Activated T-cell treated with anti-CD3 and anti-CD28 coated beads, Interleukin-2, amount 50 U/mL, for 4 hours (primary cell): ENCODE results near the gene GPC1. TPM values are rescaled to one million over a fixed set of nuclear protein-coding genes. Genes with fewer than 3 reads are reported as not detected.
"Not testable (repeated sequence)": the region's sequence is repeated elsewhere in the genome, so short reads cannot be mapped to it uniquely, and the experiment has no call there.

Experiments used
- ATAC-seq, 2 donors: fragments of 200-7000 bp; cut with Tn5 transposase; one replicate each; pipeline ENCODE4 v1.10.0; 2021
- DNase-seq: peaks from one replicate; pipeline ENCODE4 v3.0.0-alpha.2; 2020
- H3K27me3 Mint-ChIP-seq: one replicate; pipeline ENCODE4 v1.8.0; 2021; ENCODE audit warnings: low read depth, mixed read lengths
- H3K36me3 Mint-ChIP-seq: one replicate; pipeline ENCODE4 v1.8.0; 2022; ENCODE audit warnings: mixed read lengths; ENCODE audit not compliant: insufficient read depth
- H3K4me1 Mint-ChIP-seq: one replicate; pipeline ENCODE4 v1.8.0; 2021; ENCODE audit warnings: low read depth, mixed read lengths
- H3K4me3 Mint-ChIP-seq: one replicate; pipeline ENCODE4 v1.8.0; 2021; ENCODE audit warnings: mild to moderate bottlenecking, moderate library complexity, mixed read lengths
- H3K9me3 Mint-ChIP-seq: one replicate; pipeline ENCODE4 v1.8.0; 2021; ENCODE audit warnings: mixed read lengths
- total RNA-seq, 3 donors: library from RNA; stranded (reverse); gene quantifications; one replicate each; pipeline ENCODE4 v1.2.1, GENCODE V29; 2021

Gene GPC1
- total RNA-seq, 3 donors from 2014 or later: 3.7 to 6.3 (median 5.9) TPM

DNA sequence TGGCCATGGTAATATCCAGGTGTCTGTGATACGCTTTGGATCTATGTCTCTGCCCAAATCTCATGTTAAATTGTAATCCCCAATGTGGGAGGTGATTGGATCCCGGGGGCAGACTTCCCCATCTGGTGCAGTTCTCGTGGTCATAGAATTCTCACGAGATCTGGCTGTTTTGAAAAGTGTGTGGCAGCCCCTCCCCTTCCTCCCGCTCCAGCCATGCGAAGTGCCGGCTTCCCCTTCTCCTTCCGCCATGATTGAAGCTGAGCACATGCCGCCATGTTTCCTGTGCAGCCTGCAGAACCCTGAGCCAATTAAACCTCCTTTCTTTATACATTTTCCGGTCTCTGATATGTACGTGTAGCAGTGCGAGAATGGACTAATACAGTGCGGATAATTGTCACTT is 42.5 kb downstream of the GPC1 start:
- peaks cover 17% of the 10 kb centered on the region for H3K36me3 Mint-ChIP-seq
- no peaks in the 10 kb centered on the region for H3K4me1 Mint-ChIP-seq
- DNase-seq: no peak
- no peaks in the 10 kb centered on the region for H3K27me3 Mint-ChIP-seq
- H3K4me3 Mint-ChIP-seq: no peak overlapping the region
- H3K9me3 Mint-ChIP-seq: peaks cover 17% of the 10 kb centered on the region
- ATAC-seq: no peak

- Mint-ChIP-seq H3K36me3 (peaks cover 16% of the 10 kb centered on the region), H3K27me3 (no peaks in the 10 kb centered on the region), H3K4me1 (no peaks in the 10 kb centered on the region), H3K9me3 (peaks cover 12% of the 10 kb centered on the region), H3K4me3 (no peak overlapping the region)
- no peak for ATAC-seq
- peak; percentile 3 for DNase-seq
These were observed 43.1 kb downstream of the GPC1 start for GRCh38 chr2:240478346-240479110.

- DNase-seq: peak; percentile 3
These were observed 43.6 kb downstream of the GPC1 start for GRCh38 chr2:240479111-240479501.

DNA sequence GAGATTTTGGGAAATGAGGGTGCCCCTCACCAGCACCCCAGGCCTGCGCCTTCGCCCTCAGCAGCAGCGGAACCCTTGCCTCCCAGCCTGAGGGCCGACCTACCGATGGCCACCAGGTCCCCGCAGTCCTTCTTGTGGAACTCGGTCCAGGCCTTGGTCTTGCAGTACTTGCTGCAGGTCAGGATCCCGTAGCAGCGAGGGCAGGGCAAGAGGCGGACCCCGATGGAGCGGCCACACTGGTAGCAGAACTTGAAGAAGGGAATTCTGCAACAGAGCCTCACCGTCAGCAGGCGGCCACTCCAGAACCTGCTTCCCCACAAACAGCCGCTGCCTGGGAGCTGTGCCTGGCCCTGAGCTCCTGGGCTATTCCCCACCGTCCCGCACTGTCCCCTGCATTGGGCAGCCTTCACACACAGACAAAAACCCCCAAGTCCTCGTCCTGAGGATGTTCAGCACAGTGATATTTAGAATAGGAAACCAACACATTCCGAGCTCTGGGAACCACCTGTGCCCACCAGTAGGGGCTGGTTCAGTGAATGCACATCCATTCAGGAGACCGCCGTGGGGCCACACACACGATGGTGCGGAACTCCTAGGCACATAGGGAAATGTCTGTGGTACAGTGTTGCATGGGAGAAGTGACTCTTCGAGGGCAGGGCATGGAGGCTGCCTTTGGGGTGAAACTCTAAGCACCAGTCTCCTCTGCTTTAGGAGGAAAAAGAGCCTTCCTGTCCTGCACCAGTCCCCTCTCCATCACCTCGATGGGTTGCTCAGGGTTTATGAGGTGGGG is 45.6 kb downstream of the GPC1 start:
- H3K4me3 Mint-ChIP-seq: no peak overlapping the region
- H3K27me3 Mint-ChIP-seq: no peaks in the 10 kb centered on the region
- H3K36me3 Mint-ChIP-seq: peaks cover 15% of the 10 kb centered on the region
- DNase-seq (no peak), ATAC-seq (no peak)
- H3K4me1 Mint-ChIP-seq: no peaks in the 10 kb centered on the region
- peaks cover 13% of the 10 kb centered on the region for H3K9me3 Mint-ChIP-seq

More at GRCh38 chr2:240479111-240479501, 43.6 kb downstream of the GPC1 start:
- Mint-ChIP-seq H3K4me3 (no peak overlapping the region), H3K4me1 (no peaks in the 10 kb centered on the region), H3K36me3 (peaks cover 19% of the 10 kb centered on the region), H3K27me3 (no peaks in the 10 kb centered on the region), H3K9me3 (peaks cover 13% of the 10 kb centered on the region)
- no peak for ATAC-seq

GRCh38 chr2:240481720-240482119 is 46.3 kb downstream of the GPC1 start:
- Mint-ChIP-seq H3K4me1 (no peaks in the 10 kb centered on the region), H3K9me3 (peaks cover 11% of the 10 kb centered on the region), H3K27me3 (no peaks in the 10 kb centered on the region), H3K36me3 (peaks cover 14% of the 10 kb centered on the region), H3K4me3 (no peak overlapping the region)
- no peak for DNase-seq
- ATAC-seq: no peak

GRCh38 chr2:240482141-240482540 is 46.7 kb downstream of the GPC1 start:
- Mint-ChIP-seq H3K9me3 (peaks cover 15% of the 10 kb centered on the region), H3K4me3 (no peak overlapping the region), H3K27me3 (no peaks in the 10 kb centered on the region), H3K4me1 (no peaks in the 10 kb centered on the region), H3K36me3 (peaks cover 17% of the 10 kb centered on the region)
- no peak for DNase-seq
- ATAC-seq: no peak

- Mint-ChIP-seq H3K4me3 (no peak overlapping the region), H3K4me1 (no peaks in the 10 kb centered on the region), H3K36me3 (peaks cover 33% of the 10 kb centered on the region), H3K9me3 (peaks cover 47% of the 10 kb centered on the region), H3K27me3 (no peaks in the 10 kb centered on the region)
- DNase-seq: no peak
- no peak for ATAC-seq
These were observed 56.0 kb downstream of the GPC1 start for GRCh38 chr2:240491483-240491882.

DNA sequence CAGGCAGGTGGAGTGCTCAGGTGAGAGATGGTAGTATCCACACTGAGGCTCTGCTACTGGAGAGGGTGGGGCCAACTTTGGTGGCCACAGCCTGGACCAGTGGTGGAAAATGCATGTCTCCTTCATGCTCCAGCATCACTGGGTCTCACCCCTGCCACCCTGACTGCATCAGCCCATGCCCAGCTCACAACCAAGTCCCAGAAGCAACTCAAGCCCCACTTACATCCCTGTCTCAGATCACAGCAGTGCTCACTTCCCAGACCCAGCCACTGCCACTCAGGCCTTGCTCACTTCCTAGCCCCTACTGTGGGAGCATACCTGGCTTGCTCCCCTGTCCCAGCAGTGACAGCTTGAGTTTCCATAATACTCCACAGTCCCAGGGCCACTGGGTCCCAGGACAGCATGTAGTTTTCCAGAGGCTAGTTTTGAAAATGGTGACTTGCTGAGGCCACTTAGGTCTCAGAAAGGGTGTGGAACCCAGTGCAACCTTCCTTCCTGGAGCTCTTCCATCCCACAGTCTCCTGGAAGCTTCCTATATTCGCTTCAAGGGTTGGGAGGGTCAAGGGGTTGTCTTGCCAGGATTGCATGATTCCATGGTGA is 58.8 kb downstream of the GPC1 start:
- DNase-seq: no peak
- Mint-ChIP-seq H3K27me3 (no peaks in the 10 kb centered on the region), H3K4me3 (no peak overlapping the region), H3K9me3 (peaks cover 27% of the 10 kb centered on the region), H3K4me1 (no peaks in the 10 kb centered on the region), H3K36me3 (peaks cover 45% of the 10 kb centered on the region)
- ATAC-seq: no peak

DNA sequence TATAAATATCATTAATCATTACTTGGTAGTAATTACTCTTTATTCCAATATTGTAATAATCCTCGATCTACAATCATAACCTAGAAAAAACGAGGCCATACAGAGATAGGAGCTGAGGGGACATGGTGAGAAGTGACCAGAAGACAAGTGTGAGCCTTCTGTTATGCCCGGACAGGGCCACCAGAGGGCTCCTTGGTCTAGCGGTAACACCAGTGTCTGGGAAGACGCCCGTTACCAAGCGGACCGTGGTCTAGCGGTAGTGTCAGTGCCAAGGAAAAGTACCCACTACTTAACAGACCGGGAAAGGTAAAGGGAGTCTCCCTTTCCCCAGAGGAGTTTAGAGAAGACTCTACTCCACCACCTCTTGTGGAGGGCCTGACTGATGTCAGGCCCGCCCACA is 59.5 kb downstream of the GPC1 start:
- not testable (repeated sequence) for ATAC-seq, H3K4me3 Mint-ChIP-seq, DNase-seq, H3K27me3 Mint-ChIP-seq, H3K4me1 Mint-ChIP-seq
- peaks cover 47% of the 10 kb centered on the region for H3K36me3 Mint-ChIP-seq
- peaks cover 24% of the 10 kb centered on the region for H3K9me3 Mint-ChIP-seq

GRCh38 chr2:240497082-240497481 is 61.6 kb downstream of the GPC1 start:
- not testable (repeated sequence) for DNase-seq, H3K27me3 Mint-ChIP-seq, H3K9me3 Mint-ChIP-seq, H3K4me3 Mint-ChIP-seq, H3K4me1 Mint-ChIP-seq, ATAC-seq
- peaks cover 58% of the 10 kb centered on the region for H3K36me3 Mint-ChIP-seq

- DNase-seq (no peak), ATAC-seq (no peak)
- Mint-ChIP-seq H3K4me3 (no peak overlapping the region), H3K36me3 (peaks cover 53% of the 10 kb centered on the region), H3K9me3 (peaks cover 3% of the 10 kb centered on the region), H3K27me3 (no peaks in the 10 kb centered on the region), H3K4me1 (no peaks in the 10 kb centered on the region)
These were observed 62.9 kb downstream of the GPC1 start for GRCh38 chr2:240498171-240498957.

GRCh38 chr2:240498958-240499260 is 63.4 kb downstream of the GPC1 start:
- H3K27me3 Mint-ChIP-seq: no peaks in the 10 kb centered on the region
- H3K9me3 Mint-ChIP-seq: no peaks in the 10 kb centered on the region
- peaks cover 50% of the 10 kb centered on the region for H3K36me3 Mint-ChIP-seq
- no peaks in the 10 kb centered on the region for H3K4me1 Mint-ChIP-seq
- no peak for DNase-seq
- no peak for ATAC-seq
- no peak overlapping the region for H3K4me3 Mint-ChIP-seq

DNA sequence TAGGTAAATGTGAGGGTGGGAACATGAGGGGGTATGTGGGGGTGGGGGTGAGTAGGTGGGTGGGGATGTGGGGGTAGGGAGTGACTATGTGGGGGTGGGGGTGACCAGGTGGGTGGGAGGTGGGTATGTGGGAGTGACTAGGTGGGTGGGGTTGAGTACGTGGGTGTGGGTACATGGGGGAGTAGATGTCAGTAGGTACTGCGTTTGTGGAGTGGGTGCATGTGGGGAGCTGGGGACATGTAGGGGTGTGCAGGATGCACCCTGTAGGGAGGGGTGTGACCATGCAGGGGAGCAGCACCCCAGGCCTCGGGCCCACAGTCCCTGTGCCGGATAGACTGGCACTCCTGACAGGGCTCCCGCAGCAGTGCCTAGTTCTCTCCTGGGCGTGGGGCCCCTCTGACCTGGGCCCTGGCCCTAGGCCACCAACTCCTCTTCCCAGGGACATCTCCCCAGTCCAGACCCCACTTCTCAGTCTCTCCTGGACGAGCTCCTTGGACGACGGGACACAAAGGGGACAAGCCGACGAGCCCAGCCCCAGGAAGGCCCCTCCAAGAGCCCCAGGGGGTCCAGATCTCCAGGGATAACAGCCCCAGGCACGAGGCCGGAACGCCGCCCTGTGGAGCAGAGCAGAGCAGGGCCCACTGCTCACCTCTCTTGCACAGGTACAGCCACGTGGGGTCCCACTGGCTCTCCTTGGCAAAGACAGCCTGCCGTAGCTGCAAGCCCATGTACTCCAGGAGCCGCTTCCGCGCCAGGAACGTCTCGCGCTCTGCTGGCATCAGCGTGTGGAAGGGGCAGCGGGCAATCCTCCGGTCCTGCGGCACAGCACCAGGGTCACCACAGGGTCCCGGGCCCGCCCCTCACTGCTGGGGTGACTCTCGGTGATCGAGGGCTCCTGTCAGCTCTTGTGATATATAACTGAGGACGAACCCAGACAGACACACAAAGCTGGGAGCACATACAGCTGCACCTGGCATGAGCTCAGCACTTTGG is 64.1 kb downstream of the GPC1 start:
- ATAC-seq (no peak), DNase-seq (no peak)
- Mint-ChIP-seq H3K4me1 (no peaks in the 10 kb centered on the region), H3K9me3 (no peaks in the 10 kb centered on the region), H3K36me3 (peaks cover 48% of the 10 kb centered on the region), H3K27me3 (no peaks in the 10 kb centered on the region), H3K4me3 (no peak overlapping the region)
